Measurements from ENCODE around the gene DPPA4. TPM values are rescaled to one million over a fixed set of nuclear protein-coding genes. Genes with fewer than 3 reads are reported as not detected.

The DPPA4 gene
- total RNA-seq, 1 donor from 2014 or later: 86.2 TPM

DNA sequence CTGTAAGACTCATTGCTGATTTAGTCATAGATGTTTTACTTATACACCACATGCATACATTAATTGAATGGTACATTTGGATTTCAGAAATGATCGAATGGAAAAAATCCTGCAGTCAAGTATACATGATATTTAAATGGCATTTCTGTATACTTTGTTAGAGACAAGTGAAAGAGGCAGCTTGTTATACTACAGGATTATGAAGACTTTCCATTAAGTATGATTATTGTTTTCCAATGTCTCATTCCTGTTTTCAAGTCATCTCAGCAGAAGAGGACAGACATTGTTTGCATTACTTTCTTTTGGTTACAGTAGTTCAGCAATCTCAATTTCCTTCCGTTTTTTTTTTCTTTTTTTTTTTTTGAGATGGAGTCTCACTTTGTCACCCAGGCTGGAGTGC is 36.6 kb upstream of the DPPA4 start:
- no peak overlapping the region for H3K27ac Mint-ChIP-seq
- no peak for DNase-seq (ENCODE audit: low spot score in 2 of 2, unreplicated experiment in 2 of 2)
- no peaks in the 10 kb centered on the region for H3K4me1 Mint-ChIP-seq
- H3K36me3 Mint-ChIP-seq: no peaks in the 10 kb centered on the region
- TF ChIP-seq, protein P1, sequence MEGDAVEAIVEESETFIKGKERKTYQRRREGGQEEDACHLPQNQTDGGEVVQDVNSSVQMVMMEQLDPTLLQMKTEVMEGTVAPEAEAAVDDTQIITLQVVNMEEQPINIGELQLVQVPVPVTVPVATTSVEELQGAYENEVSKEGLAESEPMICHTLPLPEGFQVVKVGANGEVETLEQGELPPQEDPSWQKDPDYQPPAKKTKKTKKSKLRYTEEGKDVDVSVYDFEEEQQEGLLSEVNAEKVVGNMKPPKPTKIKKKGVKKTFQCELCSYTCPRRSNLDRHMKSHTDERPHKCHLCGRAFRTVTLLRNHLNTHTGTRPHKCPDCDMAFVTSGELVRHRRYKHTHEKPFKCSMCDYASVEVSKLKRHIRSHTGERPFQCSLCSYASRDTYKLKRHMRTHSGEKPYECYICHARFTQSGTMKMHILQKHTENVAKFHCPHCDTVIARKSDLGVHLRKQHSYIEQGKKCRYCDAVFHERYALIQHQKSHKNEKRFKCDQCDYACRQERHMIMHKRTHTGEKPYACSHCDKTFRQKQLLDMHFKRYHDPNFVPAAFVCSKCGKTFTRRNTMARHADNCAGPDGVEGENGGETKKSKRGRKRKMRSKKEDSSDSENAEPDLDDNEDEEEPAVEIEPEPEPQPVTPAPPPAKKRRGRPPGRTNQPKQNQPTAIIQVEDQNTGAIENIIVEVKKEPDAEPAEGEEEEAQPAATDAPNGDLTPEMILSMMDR (IDR thresholded peaks at IDR 0.05; ENCODE audit: unreplicated experiment): no peak
- H3K9me3 Mint-ChIP-seq: no peaks in the 10 kb centered on the region
- no peaks in the 10 kb centered on the region for H3K27me3 Mint-ChIP-seq (ENCODE audit: low read depth)
- no peak overlapping the region for H3K4me3 Mint-ChIP-seq

DNA sequence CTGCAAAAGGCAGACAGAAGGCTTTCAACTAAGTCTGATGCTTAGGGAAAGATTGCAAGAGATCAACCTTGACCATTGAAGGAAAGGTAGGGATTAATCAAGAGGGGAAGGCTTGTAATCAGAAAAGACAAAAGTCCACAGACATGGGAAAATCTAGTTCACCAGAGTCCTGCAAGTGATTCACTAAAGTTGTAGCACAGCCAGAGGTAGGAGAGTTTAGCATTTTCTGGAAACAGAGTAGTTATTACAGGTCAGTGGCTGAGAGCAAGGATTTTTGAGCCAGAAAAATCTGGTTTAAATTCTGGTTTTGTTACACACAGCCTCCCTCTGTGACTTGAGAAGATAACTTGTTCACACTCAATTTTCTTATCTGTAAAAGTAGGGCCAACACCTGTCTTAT is 35.3 kb upstream of the DPPA4 start:
- Mint-ChIP-seq H3K4me3 (no peak overlapping the region), H3K4me1 (no peaks in the 10 kb centered on the region), H3K27me3 (ENCODE audit: low read depth) (no peaks in the 10 kb centered on the region), H3K9me3 (no peaks in the 10 kb centered on the region), H3K36me3 (no peaks in the 10 kb centered on the region), H3K27ac (no peak overlapping the region)
- no peak for DNase-seq (ENCODE audit: low spot score in 2 of 2, unreplicated experiment in 2 of 2)
- TF ChIP-seq, protein P1 (IDR thresholded peaks at IDR 0.05; ENCODE audit: unreplicated experiment): no peak

DNA sequence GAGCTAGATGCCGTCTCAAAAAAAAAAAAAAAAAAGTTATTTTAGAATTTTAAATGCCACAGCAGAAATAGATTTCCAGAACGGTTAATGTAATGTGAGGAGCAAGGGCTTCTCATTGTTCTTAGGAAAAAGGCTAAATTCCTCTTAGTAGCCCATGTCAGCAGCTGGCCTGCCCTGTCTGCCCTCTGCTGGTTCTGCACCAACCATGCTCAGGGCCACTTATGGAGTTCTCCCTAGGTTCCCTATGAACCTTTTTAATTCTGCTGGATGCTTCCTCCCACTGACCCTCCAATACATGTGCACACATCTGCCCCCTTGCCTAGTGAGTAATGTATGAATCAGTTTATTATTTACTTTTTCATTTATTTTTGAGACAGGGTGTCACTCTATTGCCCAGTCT is 32.2 kb upstream of the DPPA4 start:
- Mint-ChIP-seq H3K4me1 (no peaks in the 10 kb centered on the region), H3K27me3 (ENCODE audit: low read depth) (no peaks in the 10 kb centered on the region), H3K36me3 (no peaks in the 10 kb centered on the region), H3K9me3 (no peaks in the 10 kb centered on the region), H3K4me3 (no peak overlapping the region), H3K27ac (no peak overlapping the region)
- no peak for DNase-seq (ENCODE audit: low spot score in 2 of 2, unreplicated experiment in 2 of 2)
- TF ChIP-seq, protein P1 (IDR thresholded peaks at IDR 0.05; ENCODE audit: unreplicated experiment): no peak

DNA sequence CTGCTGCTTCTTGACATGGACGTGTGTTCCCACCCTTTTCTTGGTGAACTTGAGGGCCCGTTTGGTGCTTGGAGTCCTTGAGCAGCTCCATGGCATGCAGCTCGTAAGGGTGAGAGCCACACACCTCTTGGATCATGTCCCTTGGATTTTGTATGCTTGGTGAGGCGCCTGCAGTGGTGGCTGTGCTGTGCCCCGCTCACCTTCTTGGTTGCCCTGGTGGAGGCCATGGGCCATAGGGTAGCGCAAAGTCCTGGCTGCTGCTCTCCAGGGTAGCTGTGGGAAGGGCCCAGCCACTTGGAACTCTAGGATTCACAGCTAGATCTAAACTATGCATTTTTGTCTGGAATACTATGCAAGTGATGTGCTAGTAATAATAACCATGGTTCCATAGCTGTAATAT is 26.7 kb upstream of the DPPA4 start:
- H3K4me1 Mint-ChIP-seq: no peaks in the 10 kb centered on the region
- H3K9me3 Mint-ChIP-seq: peaks cover 4% of the 10 kb centered on the region
- H3K36me3 Mint-ChIP-seq: no peaks in the 10 kb centered on the region
- DNase-seq (ENCODE audit: low spot score in 2 of 2, unreplicated experiment in 2 of 2): no peak
- no peak overlapping the region for H3K4me3 Mint-ChIP-seq
- no peaks in the 10 kb centered on the region for H3K27me3 Mint-ChIP-seq (ENCODE audit: low read depth)
- no peak overlapping the region for H3K27ac Mint-ChIP-seq
- TF ChIP-seq, protein P1 (IDR thresholded peaks at IDR 0.05; ENCODE audit: unreplicated experiment): no peak

DNA sequence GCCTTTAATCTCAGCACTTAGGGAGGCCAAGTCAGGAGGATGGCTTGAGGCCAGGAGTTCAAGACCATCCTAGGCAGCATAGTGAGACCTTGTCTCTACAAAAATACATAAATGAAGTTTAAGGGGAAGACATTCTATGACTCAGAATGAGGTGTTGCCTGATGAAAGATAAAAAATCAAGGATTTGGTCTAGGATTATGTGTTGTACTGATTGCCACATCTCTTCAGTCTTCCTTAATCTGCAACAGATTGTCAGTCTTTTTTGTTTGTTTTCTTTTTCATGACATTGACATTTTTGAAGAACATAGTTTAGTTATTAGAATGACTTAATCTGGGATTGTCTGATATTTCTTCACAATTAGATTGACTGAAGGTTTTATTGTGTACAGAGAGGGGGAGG is 26.3 kb upstream of the DPPA4 start:
- no peak overlapping the region for H3K27ac Mint-ChIP-seq
- peaks cover 4% of the 10 kb centered on the region for H3K9me3 Mint-ChIP-seq
- no peaks in the 10 kb centered on the region for H3K36me3 Mint-ChIP-seq

More for the DNA sequence above, 26.3 kb upstream of the DPPA4 start:
- Mint-ChIP-seq H3K4me3 (no peak overlapping the region), H3K4me1 (no peaks in the 10 kb centered on the region), H3K27me3 (ENCODE audit: low read depth) (no peaks in the 10 kb centered on the region)
- TF ChIP-seq, protein P1 (IDR thresholded peaks at IDR 0.05; ENCODE audit: unreplicated experiment): no peak
- DNase-seq (ENCODE audit: low spot score in 2 of 2, unreplicated experiment in 2 of 2): no peak

All from mesothelial cell of epicardium (in vitro differentiated cells).